Breast epithelium (tissue), 3 donors: ENCODE results near the gene NYAP2.

ENCODE experiments used
- CTCF ChIP-seq, 3 donors: fragments of 450-650 bp; IDR thresholded peaks; one replicate each; pipeline ENCODE4 v1.5.1; 2016 to 2017; ENCODE audit warnings: antibody characterized with exemption in 3 of 3, mild to moderate bottlenecking in 3 of 3, moderate library complexity in 3 of 3
- POLR2A ChIP-seq: fragments of 450-650 bp; IDR thresholded peaks from one replicate; pipeline ENCODE4 v1.6.1; 2016; ENCODE audit warnings: antibody characterized with exemption, mild to moderate bottlenecking, moderate library complexity

GRCh38 chr2:225400546-225401400 lies 1.3 kb downstream of the NYAP2 start:
- TF ChIP-seq CTCF (IDR thresholded peaks at IDR 0.05) = no peak
- no peak for TF ChIP-seq POLR2A
